Measurements from ENCODE around the gene LEF1.

DNA sequence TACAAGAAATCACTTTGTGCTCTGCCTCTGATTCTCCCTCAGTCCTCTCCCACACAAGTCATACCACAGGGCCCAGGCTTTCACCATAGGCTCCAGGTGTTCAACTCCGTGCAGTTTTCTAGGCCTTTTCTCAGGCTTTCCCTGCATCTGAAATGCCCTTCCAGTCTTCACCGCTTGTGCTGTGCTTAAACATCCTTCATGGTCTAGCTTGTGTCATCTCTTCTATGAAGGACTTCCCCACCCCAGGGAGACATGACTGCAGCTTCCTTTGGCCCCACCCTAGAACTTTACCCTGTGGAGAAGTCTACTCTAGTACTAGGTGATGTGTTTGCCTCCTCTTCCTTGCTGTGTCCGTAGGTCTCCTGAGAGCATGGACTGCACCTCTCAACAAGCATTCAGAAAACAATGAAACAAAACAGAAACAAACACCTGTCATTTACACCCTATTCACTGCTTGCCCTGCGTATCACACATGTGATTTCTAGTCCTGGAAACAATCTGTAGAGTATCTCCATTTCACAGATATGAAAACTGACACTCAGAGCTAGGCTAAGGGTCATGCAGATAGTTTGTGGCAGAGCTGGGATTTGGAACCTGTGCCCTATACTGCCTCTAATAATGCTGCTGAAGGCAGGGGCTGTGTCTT is 22.7 kb upstream of the LEF1 start:
- TF ChIP-seq, protein P1, sequence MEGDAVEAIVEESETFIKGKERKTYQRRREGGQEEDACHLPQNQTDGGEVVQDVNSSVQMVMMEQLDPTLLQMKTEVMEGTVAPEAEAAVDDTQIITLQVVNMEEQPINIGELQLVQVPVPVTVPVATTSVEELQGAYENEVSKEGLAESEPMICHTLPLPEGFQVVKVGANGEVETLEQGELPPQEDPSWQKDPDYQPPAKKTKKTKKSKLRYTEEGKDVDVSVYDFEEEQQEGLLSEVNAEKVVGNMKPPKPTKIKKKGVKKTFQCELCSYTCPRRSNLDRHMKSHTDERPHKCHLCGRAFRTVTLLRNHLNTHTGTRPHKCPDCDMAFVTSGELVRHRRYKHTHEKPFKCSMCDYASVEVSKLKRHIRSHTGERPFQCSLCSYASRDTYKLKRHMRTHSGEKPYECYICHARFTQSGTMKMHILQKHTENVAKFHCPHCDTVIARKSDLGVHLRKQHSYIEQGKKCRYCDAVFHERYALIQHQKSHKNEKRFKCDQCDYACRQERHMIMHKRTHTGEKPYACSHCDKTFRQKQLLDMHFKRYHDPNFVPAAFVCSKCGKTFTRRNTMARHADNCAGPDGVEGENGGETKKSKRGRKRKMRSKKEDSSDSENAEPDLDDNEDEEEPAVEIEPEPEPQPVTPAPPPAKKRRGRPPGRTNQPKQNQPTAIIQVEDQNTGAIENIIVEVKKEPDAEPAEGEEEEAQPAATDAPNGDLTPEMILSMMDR (IDR thresholded peaks at IDR 0.05), result no peak
- TF ChIP-seq TCF7L2 (IDR thresholded peaks at IDR 0.05; ENCODE audit: low read depth, low read length) (no peak), POLR2AphosphoS5 (IDR thresholded peaks at IDR 0.05; ENCODE audit: low read depth, low read length) (no peak), SIN3A (IDR thresholded peaks at IDR 0.05; ENCODE audit: borderline replicate concordance, insufficient read depth, low read depth, low read length) (no peak)
- TF ChIP-seq, protein P2, sequence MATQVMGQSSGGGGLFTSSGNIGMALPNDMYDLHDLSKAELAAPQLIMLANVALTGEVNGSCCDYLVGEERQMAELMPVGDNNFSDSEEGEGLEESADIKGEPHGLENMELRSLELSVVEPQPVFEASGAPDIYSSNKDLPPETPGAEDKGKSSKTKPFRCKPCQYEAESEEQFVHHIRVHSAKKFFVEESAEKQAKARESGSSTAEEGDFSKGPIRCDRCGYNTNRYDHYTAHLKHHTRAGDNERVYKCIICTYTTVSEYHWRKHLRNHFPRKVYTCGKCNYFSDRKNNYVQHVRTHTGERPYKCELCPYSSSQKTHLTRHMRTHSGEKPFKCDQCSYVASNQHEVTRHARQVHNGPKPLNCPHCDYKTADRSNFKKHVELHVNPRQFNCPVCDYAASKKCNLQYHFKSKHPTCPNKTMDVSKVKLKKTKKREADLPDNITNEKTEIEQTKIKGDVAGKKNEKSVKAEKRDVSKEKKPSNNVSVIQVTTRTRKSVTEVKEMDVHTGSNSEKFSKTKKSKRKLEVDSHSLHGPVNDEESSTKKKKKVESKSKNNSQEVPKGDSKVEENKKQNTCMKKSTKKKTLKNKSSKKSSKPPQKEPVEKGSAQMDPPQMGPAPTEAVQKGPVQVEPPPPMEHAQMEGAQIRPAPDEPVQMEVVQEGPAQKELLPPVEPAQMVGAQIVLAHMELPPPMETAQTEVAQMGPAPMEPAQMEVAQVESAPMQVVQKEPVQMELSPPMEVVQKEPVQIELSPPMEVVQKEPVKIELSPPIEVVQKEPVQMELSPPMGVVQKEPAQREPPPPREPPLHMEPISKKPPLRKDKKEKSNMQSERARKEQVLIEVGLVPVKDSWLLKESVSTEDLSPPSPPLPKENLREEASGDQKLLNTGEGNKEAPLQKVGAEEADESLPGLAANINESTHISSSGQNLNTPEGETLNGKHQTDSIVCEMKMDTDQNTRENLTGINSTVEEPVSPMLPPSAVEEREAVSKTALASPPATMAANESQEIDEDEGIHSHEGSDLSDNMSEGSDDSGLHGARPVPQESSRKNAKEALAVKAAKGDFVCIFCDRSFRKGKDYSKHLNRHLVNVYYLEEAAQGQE (IDR thresholded peaks at IDR 0.05; ENCODE audit: insufficient read depth in 1 of 2, low read depth in 2 of 2, low read length in 1 of 2), result no peak
